Endothelial cell of umbilical vein (primary cell): ENCODE results near the gene WASHC2A. TPM values are rescaled to one million over a fixed set of nuclear protein-coding genes. Genes with fewer than 3 reads are reported as not detected.

ENCODE experiments used
- polyA plus RNA-seq, 4 experiments: library from polyadenylated mRNA; depleted of rRNA in 3 of 4; stranded (reverse) in 3 of 4; unstranded in 1 of 4; fragments of >200 nt; gene quantifications; 2 replicates each; pipeline versions ENCODE4 v1.2.1 to v1.2.3, GENCODE V29; 2011 to 2012; ENCODE audit warnings: missing spikeins in 1 of 4
- total RNA-seq: library from RNA; stranded (reverse); gene quantifications from 2 replicates; pipeline ENCODE4 v1.2.3, GENCODE V29; 2021

Gene WASHC2A
- total and polyA plus RNA-seq, 2 donors (not counting 3 experiments of a cell fraction or from before 2014, with no cell fraction given), result 15.1 to 50.1 TPM

Other genes with a start within 250 kb of the WASHC2A start
- 25.3 and 27.6 TPM in 2 replicates for gene PARG, start 125.9 kb upstream of the WASHC2A start, total RNA-seq
- 5.5 and 6.1 TPM in 2 replicates for gene PARG, start 125.9 kb upstream of the WASHC2A start, polyA plus RNA-seq
- 18.7 and 19.4 TPM in 2 replicates for gene TIMM23B, start 125.9 kb upstream of the WASHC2A start, total RNA-seq
- gene TIMM23B, start 125.9 kb upstream of the WASHC2A start, polyA plus RNA-seq, result 10.6 and 14.4 TPM in 2 replicates
- 12.3 and 14.7 TPM in 2 replicates for gene AGAP6, start 79.5 kb upstream of the WASHC2A start, total RNA-seq
- gene AGAP6, start 79.5 kb upstream of the WASHC2A start, polyA plus RNA-seq, result 12.7 and 15.8 TPM in 2 replicates
- gene ASAH2, start 183.6 kb downstream of the WASHC2A start, total RNA-seq, result 1.1 and 3.4 TPM in 2 replicates
- 0.23 and 0.24 TPM in 2 replicates for gene ASAH2, start 183.6 kb downstream of the WASHC2A start, polyA plus RNA-seq